ENCODE data around the gene OTUD3. TPM values are rescaled to one million over a fixed set of nuclear protein-coding genes. Genes with fewer than 3 reads are reported as not detected.

The OTUD3 gene
- polyA plus RNA-seq, 1 of the 3 experiments (the other 2 are of a cell fraction), result 2.6 TPM

- Histone ChIP-seq H2AFZ (ENCODE audit: low read depth) (no peak overlapping the region), H3K27ac (ENCODE audit: low read depth in 2 of 2, low read length in 1 of 2) (no peak overlapping the region), H4K20me1 (ENCODE audit: insufficient read depth) (no peaks in the 10 kb centered on the region), H3K4me1 (ENCODE audit: control insufficient read depth in 1 of 2, insufficient read depth in 2 of 2, low read depth in 1 of 2, low read length in 1 of 2) (no peaks in the 10 kb centered on the region), H3K4me2 (no peak overlapping the region), H3K9me2 (no peaks in the 10 kb centered on the region), H3K79me2 (ENCODE audit: insufficient read depth) (no peaks in the 10 kb centered on the region), H3F3A (replicated peaks; ENCODE audit: insufficient read depth) (no peaks in the 10 kb centered on the region), H3K4me3 (ENCODE audit: low read depth in 2 of 2, low read length in 1 of 2) (no peak overlapping the region), H3K9ac (no peak overlapping the region), H3K27me3 (ENCODE audit: insufficient read depth) (0 out of 2 replicates have a peak, but pooled peaks cover 3% of the 10 kb centered on the region), H3K36me3 (replicated peaks in 1 of 2; ENCODE audit: control insufficient read depth in 1 of 2, insufficient read depth in 2 of 2, low read length in 1 of 2) (no peaks in the 10 kb centered on the region), H3K9me3 (no peaks in the 10 kb centered on the region)
- no peak for DNase-seq
- TF ChIP-seq GABPA (IDR thresholded peaks at IDR 0.05; ENCODE audit: low read depth), result no peak
- no peak for TF ChIP-seq EZH2phosphoT487 (IDR thresholded peaks at IDR 0.05; ENCODE audit: borderline replicate concordance, low read depth)
- no peak for TF ChIP-seq NFIC (IDR thresholded peaks at IDR 0.05; ENCODE audit: borderline replicate concordance)
- no peak for TF ChIP-seq TAF1 (IDR thresholded peaks at IDR 0.05; ENCODE audit: borderline replicate concordance, low read depth, low read length)
- TF ChIP-seq FOSL2 (IDR thresholded peaks at IDR 0.05; ENCODE audit: borderline replicate concordance, low read depth), result no peak
- no peak for TF ChIP-seq TCF12 (IDR thresholded peaks at IDR 0.05)
- ChIA-PET CTCF (interaction anchor here (1.1 kb wide), 1 partner anchor 28 kb away, joined by 3 read pairs; no protein-coding TSS in a partner anchor), POLR2A (no interaction called here)
- 70% methylated on average over 7 of the region's 7 CpGs for WGBS (ENCODE audit: low lambda C conversion rate)
These were observed 32.0 kb upstream of the OTUD3 start for GRCh38 chr1:19850214-19850613.

DNA sequence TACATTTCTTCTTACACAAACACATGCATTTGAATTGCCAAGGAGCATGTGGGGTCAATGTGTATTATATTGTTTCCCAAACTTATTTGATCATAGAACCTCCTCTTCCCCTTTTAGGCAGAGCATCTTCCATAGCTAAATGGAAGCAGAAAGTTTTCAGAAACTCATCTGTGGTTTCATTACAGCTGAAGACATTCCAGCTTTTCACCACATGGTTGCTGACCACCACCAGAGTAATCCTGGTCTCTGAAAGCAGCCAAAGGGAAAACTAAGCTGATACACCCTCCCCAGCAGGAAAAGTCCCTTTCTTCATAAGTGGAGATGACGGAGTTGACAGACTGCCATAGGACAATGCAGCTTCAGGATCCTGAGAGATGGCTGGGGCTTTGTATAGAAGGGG, 30.2 kb upstream of the OTUD3 start:
- Histone ChIP-seq H3K27ac (ENCODE audit: low read depth in 2 of 2, low read length in 1 of 2) (no peak overlapping the region), H3K4me3 (ENCODE audit: low read depth in 2 of 2, low read length in 1 of 2) (no peak overlapping the region), H3K9me3 (no peaks in the 10 kb centered on the region), H3F3A (replicated peaks; ENCODE audit: insufficient read depth) (no peaks in the 10 kb centered on the region), H3K4me2 (no peak overlapping the region), H3K9me2 (no peaks in the 10 kb centered on the region), H2AFZ (ENCODE audit: low read depth) (no peak overlapping the region), H3K36me3 (replicated peaks in 1 of 2; ENCODE audit: control insufficient read depth in 1 of 2, insufficient read depth in 2 of 2, low read length in 1 of 2) (no peaks in the 10 kb centered on the region), H3K4me1 (ENCODE audit: control insufficient read depth in 1 of 2, insufficient read depth in 2 of 2, low read depth in 1 of 2, low read length in 1 of 2) (no peaks in the 10 kb centered on the region), H3K79me2 (ENCODE audit: insufficient read depth) (no peaks in the 10 kb centered on the region), H4K20me1 (ENCODE audit: insufficient read depth) (no peaks in the 10 kb centered on the region), H3K27me3 (ENCODE audit: insufficient read depth) (no peaks in the 10 kb centered on the region), H3K9ac (no peak overlapping the region)
- ChIA-PET POLR2A (no interaction called here), CTCF (no interaction called here)
- TF ChIP-seq YY1 (IDR thresholded peaks at IDR 0.05; ENCODE audit: low read depth) (no peak), GATA2 (CRISPR knock-in tag; IDR thresholded peaks at IDR 0.05) (no peak), MEF2A (IDR thresholded peaks at IDR 0.05; ENCODE audit: borderline replicate concordance, low read depth) (no peak)
- no peak for DNase-seq
- 63% methylated on average over 1 of the region's 1 CpG for WGBS (ENCODE audit: low lambda C conversion rate)

DNA sequence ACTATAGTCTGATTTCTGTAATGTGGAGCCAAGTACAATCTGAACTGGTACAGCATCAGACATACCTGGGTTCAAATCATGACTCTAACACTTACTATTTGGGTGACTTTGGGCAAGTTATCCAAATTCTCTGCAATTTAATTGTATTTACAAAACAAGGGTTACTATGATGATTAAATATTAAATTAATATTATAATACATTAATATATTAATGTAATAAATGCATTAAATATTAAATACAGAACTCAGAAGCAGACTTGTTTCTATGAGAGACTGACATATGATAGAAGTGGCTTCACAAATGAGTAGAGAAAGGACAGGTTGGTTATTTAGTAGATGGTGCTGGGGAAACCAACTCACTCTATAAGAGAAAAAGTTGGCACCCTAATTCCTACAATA, 27.3 kb upstream of the OTUD3 start:
- H3K9me3 ChIP-seq, result no peaks in the 10 kb centered on the region
- H3K4me3 ChIP-seq (ENCODE audit: low read depth in 2 of 2, low read length in 1 of 2), result no peak overlapping the region
- no peaks in the 10 kb centered on the region for H3K9me2 ChIP-seq
- H2AFZ ChIP-seq (ENCODE audit: low read depth), result no peak overlapping the region
- no peaks in the 10 kb centered on the region for H3K79me2 ChIP-seq (ENCODE audit: insufficient read depth)
- no peaks in the 10 kb centered on the region for H4K20me1 ChIP-seq (ENCODE audit: insufficient read depth)
- H3K4me1 ChIP-seq (ENCODE audit: control insufficient read depth in 1 of 2, insufficient read depth in 2 of 2, low read depth in 1 of 2, low read length in 1 of 2), result no peaks in the 10 kb centered on the region; a peak in 1 of 4 replicates
- no peaks in the 10 kb centered on the region for H3F3A ChIP-seq (replicated peaks; ENCODE audit: insufficient read depth)
- H3K4me2 ChIP-seq, result no peak overlapping the region
- ChIA-PET POLR2A (no interaction called here), CTCF (interaction anchor here (0.6 to 1.3 kb wide), 2 partner anchors 138 to 302 kb away, joined by 3 to 5 read pairs; no protein-coding TSS in a partner anchor)
- TF ChIP-seq, protein P1, sequence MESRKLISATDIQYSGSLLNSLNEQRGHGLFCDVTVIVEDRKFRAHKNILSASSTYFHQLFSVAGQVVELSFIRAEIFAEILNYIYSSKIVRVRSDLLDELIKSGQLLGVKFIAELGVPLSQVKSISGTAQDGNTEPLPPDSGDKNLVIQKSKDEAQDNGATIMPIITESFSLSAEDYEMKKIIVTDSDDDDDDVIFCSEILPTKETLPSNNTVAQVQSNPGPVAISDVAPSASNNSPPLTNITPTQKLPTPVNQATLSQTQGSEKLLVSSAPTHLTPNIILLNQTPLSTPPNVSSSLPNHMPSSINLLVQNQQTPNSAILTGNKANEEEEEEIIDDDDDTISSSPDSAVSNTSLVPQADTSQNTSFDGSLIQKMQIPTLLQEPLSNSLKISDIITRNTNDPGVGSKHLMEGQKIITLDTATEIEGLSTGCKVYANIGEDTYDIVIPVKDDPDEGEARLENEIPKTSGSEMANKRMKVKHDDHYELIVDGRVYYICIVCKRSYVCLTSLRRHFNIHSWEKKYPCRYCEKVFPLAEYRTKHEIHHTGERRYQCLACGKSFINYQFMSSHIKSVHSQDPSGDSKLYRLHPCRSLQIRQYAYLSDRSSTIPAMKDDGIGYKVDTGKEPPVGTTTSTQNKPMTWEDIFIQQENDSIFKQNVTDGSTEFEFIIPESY (IDR thresholded peaks at IDR 0.05; ENCODE audit: borderline replicate concordance, low read depth), result no peak
- TF ChIP-seq TAF1 (IDR thresholded peaks at IDR 0.05; ENCODE audit: borderline replicate concordance, low read depth, low read length) (no peak), EP300 (IDR thresholded peaks at IDR 0.05; ENCODE audit: borderline replicate concordance in 1 of 2, low read depth in 1 of 2, low read length in 1 of 2) (no peak), FOSL2 (IDR thresholded peaks at IDR 0.05; ENCODE audit: borderline replicate concordance, low read depth) (no peak), JUND (IDR thresholded peaks at IDR 0.05) (no peak), ELF1 (IDR thresholded peaks at IDR 0.05) (no peak), GATA2 (CRISPR knock-in tag; IDR thresholded peaks at IDR 0.05) (no peak), NRF1 (IDR thresholded peaks at IDR 0.05; ENCODE audit: low read depth, low read length) (no peak), EZH2phosphoT487 (IDR thresholded peaks at IDR 0.05; ENCODE audit: borderline replicate concordance, low read depth) (no peak)
- TF ChIP-seq, protein P2, sequence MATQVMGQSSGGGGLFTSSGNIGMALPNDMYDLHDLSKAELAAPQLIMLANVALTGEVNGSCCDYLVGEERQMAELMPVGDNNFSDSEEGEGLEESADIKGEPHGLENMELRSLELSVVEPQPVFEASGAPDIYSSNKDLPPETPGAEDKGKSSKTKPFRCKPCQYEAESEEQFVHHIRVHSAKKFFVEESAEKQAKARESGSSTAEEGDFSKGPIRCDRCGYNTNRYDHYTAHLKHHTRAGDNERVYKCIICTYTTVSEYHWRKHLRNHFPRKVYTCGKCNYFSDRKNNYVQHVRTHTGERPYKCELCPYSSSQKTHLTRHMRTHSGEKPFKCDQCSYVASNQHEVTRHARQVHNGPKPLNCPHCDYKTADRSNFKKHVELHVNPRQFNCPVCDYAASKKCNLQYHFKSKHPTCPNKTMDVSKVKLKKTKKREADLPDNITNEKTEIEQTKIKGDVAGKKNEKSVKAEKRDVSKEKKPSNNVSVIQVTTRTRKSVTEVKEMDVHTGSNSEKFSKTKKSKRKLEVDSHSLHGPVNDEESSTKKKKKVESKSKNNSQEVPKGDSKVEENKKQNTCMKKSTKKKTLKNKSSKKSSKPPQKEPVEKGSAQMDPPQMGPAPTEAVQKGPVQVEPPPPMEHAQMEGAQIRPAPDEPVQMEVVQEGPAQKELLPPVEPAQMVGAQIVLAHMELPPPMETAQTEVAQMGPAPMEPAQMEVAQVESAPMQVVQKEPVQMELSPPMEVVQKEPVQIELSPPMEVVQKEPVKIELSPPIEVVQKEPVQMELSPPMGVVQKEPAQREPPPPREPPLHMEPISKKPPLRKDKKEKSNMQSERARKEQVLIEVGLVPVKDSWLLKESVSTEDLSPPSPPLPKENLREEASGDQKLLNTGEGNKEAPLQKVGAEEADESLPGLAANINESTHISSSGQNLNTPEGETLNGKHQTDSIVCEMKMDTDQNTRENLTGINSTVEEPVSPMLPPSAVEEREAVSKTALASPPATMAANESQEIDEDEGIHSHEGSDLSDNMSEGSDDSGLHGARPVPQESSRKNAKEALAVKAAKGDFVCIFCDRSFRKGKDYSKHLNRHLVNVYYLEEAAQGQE (IDR thresholded peaks at IDR 0.05; ENCODE audit: low read depth, low read length), result no peak
- no peaks in the 10 kb centered on the region for H3K36me3 ChIP-seq (replicated peaks in 1 of 2; ENCODE audit: control insufficient read depth in 1 of 2, insufficient read depth in 2 of 2, low read length in 1 of 2)
- DNase-seq, result no peak
- H3K27ac ChIP-seq (ENCODE audit: low read depth in 2 of 2, low read length in 1 of 2), result no peak overlapping the region
- no peak overlapping the region for H3K9ac ChIP-seq
- H3K27me3 ChIP-seq (ENCODE audit: insufficient read depth), result no peaks in the 10 kb centered on the region

All from SK-N-SH (cell line).